B cell (primary cell): ENCODE data around the gene PHC2. TPM values are rescaled to one million over a fixed set of nuclear protein-coding genes. Genes with fewer than 3 reads are reported as not detected.

Experiments used
- ATAC-seq: fragments of 200-7000 bp; cut with Tn5 transposase; one replicate; pipeline ENCODE4 v1.10.0; 2021; ENCODE audit warnings: low read depth, mild to moderate bottlenecking, moderate number of reproducible peaks, moderate library complexity
- CTCF ChIA-PET: fragments of 350-600 bp; sonication (Branson Sonifier 250); formaldehyde crosslinking; loops from one replicate; lab custom pipeline; 2021; ENCODE audit warnings: antibody characterized with exemption, inconsistent platforms; lab: Charles Lee
- POLR2A ChIA-PET: fragments of 350-600 bp; sonication (Branson Sonifier 250); formaldehyde crosslinking; loops from one replicate; lab custom pipeline; 2021; ENCODE audit warnings: antibody characterized with exemption; lab: Charles Lee
- DNase-seq: peaks from one replicate; pipeline ENCODE4 v3.0.0; 2013
- H2AFZ ChIP-seq: 2 replicates; pipeline ENCODE4 v1.6.1; 2012; ENCODE audit warnings: mild to moderate bottlenecking, low read depth, low read length; ENCODE audit not compliant: insufficient read depth, poor library complexity, severe bottlenecking
- H3K27ac ChIP-seq, 2 donors: 1 replicate in 1 of 2; 2 replicates in 1 of 2; pipeline ENCODE4 v1.5.1; 2012 to 2013; ENCODE audit warnings: low read length in 2 of 2, mild to moderate bottlenecking in 2 of 2, moderate library complexity in 1 of 2
- H3K27me3 ChIP-seq, 4 experiments: fragments of 200-600 bp in 1 of 4; sonication (generic) in 1 of 4; replicated peaks in 1 of 4; 1 replicate in 2 of 4; 2 replicates in 2 of 4; pipeline versions ENCODE4 v1.6.1 to v1.7.0; 2013 to 2016; ENCODE audit warnings: low read length in 3 of 4, mild to moderate bottlenecking in 2 of 4, mixed read lengths in 1 of 4, moderate library complexity in 1 of 4; ENCODE audit not compliant: insufficient read depth in 4 of 4, control insufficient read depth in 3 of 4; ENCODE audit errors: control extremely low read depth in 1 of 4
- H3K36me3 ChIP-seq, 2 experiments: replicated peaks in 1 of 2; 1 replicate in 1 of 2; 2 replicates in 1 of 2; pipeline versions ENCODE4 v1.6.1 to v1.7.1; 2013; ENCODE audit warnings: low read length in 1 of 2; ENCODE audit not compliant: insufficient read depth in 2 of 2, control insufficient read depth in 1 of 2; ENCODE audit errors: control extremely low read depth in 1 of 2, extremely low read depth in 1 of 2
- H3K4me1 ChIP-seq, 2 donors: fragments of 200-600 bp in 1 of 2; sonication (generic) in 1 of 2; 1 replicate in 1 of 2; 2 replicates in 1 of 2; pipeline versions ENCODE4 v1.5.1 to v1.6.1; 2013 to 2017; ENCODE audit warnings: low read length in 2 of 2; ENCODE audit not compliant: control insufficient read depth in 2 of 2, insufficient read depth in 2 of 2
- H3K4me2 ChIP-seq: replicated peaks from 2 replicates; pipeline ENCODE3; 2012; ENCODE audit warnings: mild to moderate bottlenecking, low read depth, low read length; ENCODE audit not compliant: poor library complexity, severe bottlenecking
- H3K4me3 ChIP-seq, 5 experiments: fragments of 200-600 bp in 1 of 5; sonication (generic) in 1 of 5; 1 replicate in 3 of 5; 2 replicates in 2 of 5; pipeline versions ENCODE4 v1.5.1 to v1.7.0; 2011 to 2016; ENCODE audit warnings: low read length in 4 of 5, mild to moderate bottlenecking in 4 of 5, low read depth in 2 of 5, control low read depth in 1 of 5, moderate library complexity in 1 of 5; ENCODE audit not compliant: insufficient read depth in 1 of 5; ENCODE audit errors: control extremely low read depth in 1 of 5, extremely low read depth in 1 of 5
- H3K79me2 ChIP-seq: fragments of 200-600 bp; sonication (generic); one replicate; pipeline ENCODE4 v1.6.0; 2016; ENCODE audit warnings: low read length; ENCODE audit not compliant: control insufficient read depth, insufficient read depth
- H3K9ac ChIP-seq: fragments of 200-600 bp; sonication (generic); 2 replicates; pipeline ENCODE4 v1.6.1; 2017; ENCODE audit warnings: mild to moderate bottlenecking, low read length, moderate library complexity
- H3K9me3 ChIP-seq, 3 donors: one replicate each; pipeline versions ENCODE4 v1.6.1 to v1.7.1; 2013; ENCODE audit warnings: low read length in 2 of 3; ENCODE audit not compliant: control insufficient read depth in 2 of 3, insufficient read depth in 1 of 3; ENCODE audit errors: control extremely low read depth in 1 of 3
- H4K20me1 ChIP-seq: 2 replicates; pipeline ENCODE4 v1.6.0; 2012; ENCODE audit warnings: mild to moderate bottlenecking, low read length; ENCODE audit not compliant: insufficient read depth, control insufficient read depth, poor library complexity, severe bottlenecking
- H3K27ac Mint-ChIP-seq: one replicate; pipeline ENCODE4 v1.8.0; 2021; ENCODE audit warnings: mixed read lengths
- H3K27me3 Mint-ChIP-seq: one replicate; pipeline ENCODE4 v1.8.0; 2021; ENCODE audit warnings: mixed read lengths
- H3K4me1 Mint-ChIP-seq: one replicate; pipeline ENCODE4 v1.8.0; 2021; ENCODE audit warnings: mixed read lengths
- H3K4me3 Mint-ChIP-seq: one replicate; pipeline ENCODE4 v1.8.0; 2021; ENCODE audit warnings: mixed read lengths
- H3K9me3 Mint-ChIP-seq: one replicate; pipeline ENCODE4 v1.8.0; 2022; ENCODE audit warnings: mixed read lengths; ENCODE audit not compliant: insufficient read depth
- CTCF ChIP-seq: fragments of 200-600 bp; IDR thresholded peaks from one replicate; pipeline ENCODE4 v1.8.0; 2022; ENCODE audit warnings: antibody characterized with exemption, mild to moderate bottlenecking
- EZH2 ChIP-seq: IDR thresholded peaks from 2 replicates; pipeline ENCODE4 v1.6.1; 2012; ENCODE audit warnings: borderline replicate concordance, low read depth, mild to moderate bottlenecking, moderate library complexity, low read length; ENCODE audit not compliant: insufficient read depth, poor library complexity, severe bottlenecking
- WGBS: methylation state at CpG from one replicate; pipeline ENCODE4 v1.1.5; 2013; ENCODE audit warnings: missing lambda C conversion rate; ENCODE audit not compliant: insufficient coverage; 5-methylcytosine and 5-hydroxymethylcytosine counted together
- intact Hi-C: fragments of 100-400 bp; cut with micrococcal nuclease; formaldehyde crosslinking; loops from one replicate; pipeline ENCODE4 v1.10.0; 2022
- polyA plus RNA-seq: library from polyadenylated mRNA; depleted of rRNA; stranded (reverse); fragments of >200 nt; gene quantifications from 2 replicates; pipeline ENCODE4 v1.2.3, GENCODE V29; 2012
- total RNA-seq, 2 donors: library from RNA; stranded (reverse); fragments of 120-200 nt in 1 of 2; gene quantifications; 1 replicate in 1 of 2; 2 replicates in 1 of 2; pipeline versions ENCODE4 v1.2.3 to v1.2.4, GENCODE V29; 2013 to 2022

PHC2 gene
- total and polyA plus RNA-seq, 2 donors (not counting 1 experiment from before 2014, with no cell fraction given): 23.1 to 23.4 TPM

- Histone ChIP-seq H2AFZ (no peak overlapping the region), H3K27me3 (no peaks in the 10 kb centered on the region), H3K36me3 (peaks cover 6 to 67% of the 10 kb centered on the region in 2 experiments), H3K9me3 (no peaks in the 10 kb centered on the region), H3K9ac (no peak overlapping the region), H3K4me2 (no peak overlapping the region), H3K4me1 (peaks cover 0 to 7% of the 10 kb centered on the region in 2 donors), H3K79me2 (peaks cover 2% of the 10 kb centered on the region), H4K20me1 (peaks cover 37% of the 10 kb centered on the region), H3K4me3 (no peak overlapping the region), H3K27ac (no peak overlapping the region)
- ATAC-seq (no peak), DNase-seq (no peak)
- ChIA-PET POLR2A (no interaction called here), CTCF (no interaction called here)
- no peak overlapping the region for H3K27ac Mint-ChIP-seq
- H3K4me1 Mint-ChIP-seq: peaks cover 5% of the 10 kb centered on the region
- intact Hi-C loops: no loop called here
- no peak overlapping the region for H3K4me3 Mint-ChIP-seq
- no peak for TF ChIP-seq EZH2
- no peaks in the 10 kb centered on the region for H3K9me3 Mint-ChIP-seq
- H3K27me3 Mint-ChIP-seq: no peaks in the 10 kb centered on the region
- 97% methylated on average over 5 of the region's 10 CpGs for WGBS
These were observed 98.5 kb downstream of the PHC2 start for GRCh38 chr1:33332357-33332789.

- no peak overlapping the region for H3K27ac ChIP-seq
- DNase-seq (no peak), ATAC-seq (no peak)
- H3K79me2 ChIP-seq: no peaks in the 10 kb centered on the region
- H3K4me1 ChIP-seq: peaks cover 0 to 7% of the 10 kb centered on the region in 2 donors
- Mint-ChIP-seq H3K27me3 (no peaks in the 10 kb centered on the region), H3K4me3 (no peak overlapping the region), H3K9me3 (no peaks in the 10 kb centered on the region), H3K27ac (no peak overlapping the region), H3K4me1 (peaks cover 5% of the 10 kb centered on the region)
- no peak overlapping the region for H3K4me3 ChIP-seq
- H4K20me1 ChIP-seq: peaks cover 30% of the 10 kb centered on the region
- H3K36me3 ChIP-seq: peaks cover 8 to 74% of the 10 kb centered on the region in 2 experiments
- 68% methylated on average over 9 of the region's 10 CpGs for WGBS
- CTCF ChIA-PET: interaction anchor here (1.7 kb wide), 1 partner anchor 36 kb away, joined by 7 read pairs; no protein-coding TSS in a partner anchor
- H3K27me3 ChIP-seq: no peaks in the 10 kb centered on the region
- no peak overlapping the region for H3K9ac ChIP-seq
- no peak overlapping the region for H2AFZ ChIP-seq
- no peak overlapping the region for H3K4me2 ChIP-seq
- intact Hi-C loops: no loop called here
- no peaks in the 10 kb centered on the region for H3K9me3 ChIP-seq
- POLR2A ChIA-PET: no interaction called here
- TF ChIP-seq EZH2 (no peak), CTCF (no peak)
These were observed 99.2 kb downstream of the PHC2 start for GRCh38 chr1:33331444-33332356.
